Bone marrow (tissue), 2 donors: ENCODE data around the gene HDAC7.

Source experiments
- DNase-seq, 2 donors: peaks; one replicate each; lab custom pipeline; 2025; lab: John Stamatoyannopoulos, UW

Gene HDAC7

GRCh38 chr12:47758834-47759690 is 60.6 kb downstream of the HDAC7 start, which contains the start of gene RAPGEF3:
RAPGEF3 (minus strand) TSS chr12:47758880; CDS start chr12:47758556, 324 bp downstream.
- peak; percentile 64 to 77 for DNase-seq

- DNase-seq = no peak
Measured at GRCh38 chr12:47758584-47758833, 61.2 kb downstream of the HDAC7 start.

- DNase-seq = peak in 1 of 2 donors; percentile 50
Measured at GRCh38 chr12:47757840-47758583, 61.7 kb downstream of the HDAC7 start.

- DNase-seq = no peak
Measured at GRCh38 chr12:47757364-47757839, 62.3 kb downstream of the HDAC7 start.

- peak in 1 of 2 donors; percentile 25 for DNase-seq
Measured at GRCh38 chr12:47755655-47756562, 63.8 kb downstream of the HDAC7 start.

- DNase-seq = no peak
Measured at GRCh38 chr12:47754881-47755280, 64.8 kb downstream of the HDAC7 start.

- DNase-seq = no peak
Measured at GRCh38 chr12:47754126-47754525, 65.6 kb downstream of the HDAC7 start.

- DNase-seq = no peak
Measured at GRCh38 chr12:47753021-47754001, 66.4 kb downstream of the HDAC7 start.

- DNase-seq = no peak
Measured at GRCh38 chr12:47752552-47752951, 67.2 kb downstream of the HDAC7 start.

GRCh38 chr12:47752121-47752520 is 67.6 kb downstream of the HDAC7 start:
- no peak for DNase-seq

- no peak for DNase-seq
Measured at GRCh38 chr12:47751561-47751960, 68.1 kb downstream of the HDAC7 start.

GRCh38 chr12:47750916-47751470 is 68.7 kb downstream of the HDAC7 start:
- no peak for DNase-seq

- no peak for DNase-seq
Measured at GRCh38 chr12:47750229-47750798, 69.4 kb downstream of the HDAC7 start.

GRCh38 chr12:47748899-47749298 is 70.8 kb downstream of the HDAC7 start:
- DNase-seq = no peak

GRCh38 chr12:47748507-47748828 is 71.2 kb downstream of the HDAC7 start:
- DNase-seq = no peak

GRCh38 chr12:47747596-47748506 is 71.9 kb downstream of the HDAC7 start:
- DNase-seq = no peak

- DNase-seq = no peak
Measured at GRCh38 chr12:47747126-47747525, 72.6 kb downstream of the HDAC7 start.

GRCh38 chr12:47746523-47746922 is 73.2 kb downstream of the HDAC7 start:
- DNase-seq = no peak

GRCh38 chr12:47746073-47746472 is 73.6 kb downstream of the HDAC7 start:
- DNase-seq = no peak
